ENCODE data around the gene DHRS7B.

DNA sequence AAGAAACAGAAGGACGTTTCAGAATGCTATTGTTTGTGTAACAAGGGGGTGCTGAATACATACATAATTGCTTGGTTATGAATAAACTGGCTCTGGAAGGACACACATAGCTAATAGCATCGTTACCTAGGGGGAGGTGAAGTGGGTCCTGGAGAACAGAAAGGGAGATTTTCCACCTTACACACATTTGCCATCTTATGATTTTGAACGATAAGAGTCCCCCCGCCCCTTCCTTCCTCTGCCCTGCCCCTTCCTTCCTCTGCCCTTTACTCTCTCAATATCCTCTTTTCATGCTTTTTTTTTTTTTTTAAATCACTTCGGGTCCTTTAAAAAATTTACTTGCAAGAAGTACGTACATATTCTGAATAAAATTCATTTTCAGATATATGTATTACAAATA lies 902 bp upstream of the DHRS7B start:
- TF ChIP-seq, protein P1, sequence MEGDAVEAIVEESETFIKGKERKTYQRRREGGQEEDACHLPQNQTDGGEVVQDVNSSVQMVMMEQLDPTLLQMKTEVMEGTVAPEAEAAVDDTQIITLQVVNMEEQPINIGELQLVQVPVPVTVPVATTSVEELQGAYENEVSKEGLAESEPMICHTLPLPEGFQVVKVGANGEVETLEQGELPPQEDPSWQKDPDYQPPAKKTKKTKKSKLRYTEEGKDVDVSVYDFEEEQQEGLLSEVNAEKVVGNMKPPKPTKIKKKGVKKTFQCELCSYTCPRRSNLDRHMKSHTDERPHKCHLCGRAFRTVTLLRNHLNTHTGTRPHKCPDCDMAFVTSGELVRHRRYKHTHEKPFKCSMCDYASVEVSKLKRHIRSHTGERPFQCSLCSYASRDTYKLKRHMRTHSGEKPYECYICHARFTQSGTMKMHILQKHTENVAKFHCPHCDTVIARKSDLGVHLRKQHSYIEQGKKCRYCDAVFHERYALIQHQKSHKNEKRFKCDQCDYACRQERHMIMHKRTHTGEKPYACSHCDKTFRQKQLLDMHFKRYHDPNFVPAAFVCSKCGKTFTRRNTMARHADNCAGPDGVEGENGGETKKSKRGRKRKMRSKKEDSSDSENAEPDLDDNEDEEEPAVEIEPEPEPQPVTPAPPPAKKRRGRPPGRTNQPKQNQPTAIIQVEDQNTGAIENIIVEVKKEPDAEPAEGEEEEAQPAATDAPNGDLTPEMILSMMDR (conservative IDR thresholded peaks at IDR 0.05; ENCODE audit: low read depth, low read length) = no peak
- TF ChIP-seq EZH2 (IDR thresholded peaks at IDR 0.05; ENCODE audit: low read length, unreplicated experiment) = no peak
- no peak for TF ChIP-seq EZH2phosphoT487 (IDR thresholded peaks at IDR 0.05; ENCODE audit: borderline replicate concordance, low read length)

All from PC-3 (cell line).